GM23338 (cell line): ENCODE data around the gene NUDT4. TPM values are rescaled to one million over a fixed set of nuclear protein-coding genes. Genes with fewer than 3 reads are reported as not detected.

ENCODE experiments used
- ATAC-seq: fragments of 200-7000 bp; cut with Tn5 transposase; 3 replicates; pipeline ENCODE4 v1.9.1; 2020
- DNase-seq: peaks from one replicate; pipeline ENCODE4 v3.0.0-alpha.2; 2015; ENCODE audit warnings: low spot score
- H2AFZ ChIP-seq: fragments of 200-600 bp; sonication (generic); 2 replicates; pipeline ENCODE4 v1.8.0; 2016; ENCODE audit warnings: antibody characterized with exemption, mild to moderate bottlenecking, moderate library complexity
- H3F3A ChIP-seq: fragments of 200-600 bp; sonication (generic); replicated peaks from 2 replicates; pipeline ENCODE4 v1.8.0; 2017; ENCODE audit warnings: antibody characterized with exemption, mixed run types, low read depth
- H3K27ac ChIP-seq: fragments of 200-600 bp; sonication (generic); 2 replicates; pipeline ENCODE4 v1.6.1; 2016; ENCODE audit warnings: low read depth
- H3K27me3 ChIP-seq: fragments of 200-600 bp; sonication (generic); 2 replicates; pipeline ENCODE4 v1.8.0; 2016; ENCODE audit warnings: mild to moderate bottlenecking, mixed run types, moderate library complexity; ENCODE audit not compliant: insufficient read depth
- H3K36me3 ChIP-seq: fragments of 200-600 bp; sonication (generic); 2 replicates; pipeline ENCODE4 v1.8.0; 2016; ENCODE audit warnings: mild to moderate bottlenecking; ENCODE audit not compliant: insufficient read depth
- H3K4me1 ChIP-seq: fragments of 200-600 bp; sonication (generic); 2 replicates; pipeline ENCODE4 v1.8.0; 2016; ENCODE audit warnings: mild to moderate bottlenecking, moderate library complexity; ENCODE audit not compliant: insufficient read depth
- H3K4me2 ChIP-seq: fragments of 200-600 bp; sonication (generic); 2 replicates; pipeline ENCODE4 v1.7.1; 2017; ENCODE audit warnings: mixed run types
- H3K4me3 ChIP-seq: fragments of 200-600 bp; sonication (generic); 2 replicates; pipeline ENCODE4 v1.6.1; 2016; ENCODE audit warnings: mixed run types
- H3K79me2 ChIP-seq: fragments of 200-600 bp; sonication (generic); replicated peaks from 2 replicates; pipeline ENCODE4 v1.8.0; 2017; ENCODE audit warnings: mild to moderate bottlenecking; ENCODE audit not compliant: insufficient read depth
- H3K9me2 ChIP-seq: fragments of 200-600 bp; sonication (generic); 2 replicates; pipeline ENCODE4 v1.8.0; 2017; ENCODE audit not compliant: insufficient read depth
- H4K20me1 ChIP-seq: fragments of 200-600 bp; sonication (generic); replicated peaks from 2 replicates; pipeline ENCODE4 v1.8.0; 2017; ENCODE audit warnings: mild to moderate bottlenecking; ENCODE audit not compliant: insufficient read depth
- H3K27ac Mint-ChIP-seq: 2 replicates; pipeline ENCODE4 v1.8.0; 2020; ENCODE audit warnings: inconsistent platforms, mild to moderate bottlenecking, moderate library complexity, mixed read lengths
- H3K27me3 Mint-ChIP-seq: 3 replicates; pipeline ENCODE4 v1.8.0; 2022; ENCODE audit warnings: low read depth, mild to moderate bottlenecking, moderate library complexity, mixed read lengths, inconsistent platforms; ENCODE audit not compliant: insufficient read depth, poor library complexity
- H3K36me3 Mint-ChIP-seq: 3 replicates; pipeline ENCODE4 v1.8.0; 2021; ENCODE audit warnings: low read depth, mild to moderate bottlenecking, inconsistent platforms, moderate library complexity, mixed read lengths
- H3K4me1 Mint-ChIP-seq: 3 replicates; pipeline ENCODE4 v1.8.0; 2020; ENCODE audit warnings: mild to moderate bottlenecking, inconsistent platforms, mixed read lengths
- H3K4me3 Mint-ChIP-seq: 3 replicates; pipeline ENCODE4 v1.8.0; 2021; ENCODE audit warnings: moderate library complexity, mild to moderate bottlenecking, inconsistent platforms, mixed read lengths
- H3K9me3 Mint-ChIP-seq: 3 replicates; pipeline ENCODE4 v1.8.0; 2020; ENCODE audit warnings: moderate library complexity, mild to moderate bottlenecking, inconsistent platforms, mixed read lengths
- CREB1 ChIP-seq: fragments of 250-450 bp; sonication (Bioruptor Pico); IDR thresholded peaks from 2 replicates; pipeline ENCODE4 v1.5.0; 2020; ENCODE audit warnings: low read depth, mild to moderate bottlenecking, moderate library complexity
- EZH2 ChIP-seq: fragments of 200-600 bp; sonication (generic); IDR thresholded peaks from one replicate; pipeline ENCODE4 v1.8.0; 2017; ENCODE audit warnings: antibody characterized with exemption, mild to moderate bottlenecking, low read depth; ENCODE audit not compliant: unreplicated experiment
- EZH2phosphoT487 ChIP-seq: fragments of 200-600 bp; sonication (generic); IDR thresholded peaks from one replicate; pipeline ENCODE4 v1.8.1; 2018; ENCODE audit warnings: antibody characterized with exemption; ENCODE audit not compliant: unreplicated experiment
- NANOG ChIP-seq: IDR thresholded peaks from 2 replicates; pipeline ENCODE4 v1.6.1; 2016; ENCODE audit warnings: antibody characterized with exemption, borderline replicate concordance
- REST ChIP-seq: IDR thresholded peaks from one replicate; pipeline ENCODE4 v1.6.1; 2018; ENCODE audit warnings: antibody characterized with exemption; ENCODE audit not compliant: unreplicated experiment
- STAT1 ChIP-seq: IDR thresholded peaks from one replicate; pipeline ENCODE4 v1.6.1; 2016; ENCODE audit warnings: antibody characterized with exemption; ENCODE audit not compliant: unreplicated experiment
- ZNF331 ChIP-seq: fragments of 250-450 bp; sonication (Bioruptor Pico); IDR thresholded peaks from 2 replicates; pipeline ENCODE4 v1.5.0; 2020; ENCODE audit warnings: low read depth, mild to moderate bottlenecking, moderate library complexity
- polyA plus RNA-seq: library from polyadenylated mRNA; unstranded; fragments of >200 nt; fragmentation: Nextera tagmentation; extraction: Ambion mirVana; gene quantifications from 2 replicates; pipeline ENCODE4 v1.2.1, GENCODE V29; 2016
- total RNA-seq: library from RNA; depleted of rRNA; stranded (reverse); fragments of >200 nt; shearing (Covaris generic); gene quantifications from 2 replicates; pipeline ENCODE4 v1.2.3, GENCODE V29; 2014
- TF ChIP-seq, protein P1 (sequence below): IDR thresholded peaks from 2 replicates; pipeline ENCODE4 v1.6.1; 2016; ENCODE audit warnings: antibody characterized with exemption
- TF ChIP-seq, protein P2 (sequence below): fragments of 250-450 bp; sonication (Bioruptor Pico); IDR thresholded peaks from 2 replicates; pipeline ENCODE4 v1.5.0; 2020; ENCODE audit warnings: mild to moderate bottlenecking, moderate library complexity
- TF ChIP-seq, protein P3 (sequence below), 2 experiments: fragments of 200-600 bp in 1 of 2; sonication (generic) in 1 of 2; conservative IDR thresholded peaks; 2 replicates each; pipeline versions ENCODE4 v1.5.1 to v1.6.1; 2016 to 2017; ENCODE audit warnings: antibody characterized with exemption in 2 of 2, low read depth in 2 of 2, mild to moderate bottlenecking in 2 of 2, moderate library complexity in 1 of 2

Gene NUDT4
- total and polyA plus RNA-seq, 2 experiments from 2014 or later = 32.3 to 67.2 TPM

DNA sequence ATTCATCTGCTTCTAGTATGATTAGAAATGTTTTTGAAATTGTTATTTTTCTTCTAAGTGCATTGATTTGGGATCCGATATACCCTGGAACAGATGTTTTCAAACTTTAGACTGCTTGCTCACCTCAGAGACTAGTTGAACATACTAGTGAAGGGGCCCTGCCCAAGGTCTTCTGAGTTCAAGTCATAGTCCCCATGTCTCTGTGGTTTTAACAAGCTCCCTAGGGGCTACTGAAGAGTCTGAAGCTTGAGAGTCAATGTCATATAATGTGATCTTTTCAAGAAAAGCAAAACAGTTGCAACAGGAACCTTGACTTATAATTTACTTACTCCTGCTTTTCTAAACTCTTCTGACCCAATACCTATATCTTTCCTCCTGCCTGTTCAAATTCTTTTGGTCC lies 71.6 kb downstream of the NUDT4 start (continued):
- no peak for TF ChIP-seq EZH2
- no peak for TF ChIP-seq CREB1 (CRISPR knock-in tag)
- TF ChIP-seq ZNF331 (CRISPR knock-in tag) = no peak
- TF ChIP-seq, protein P1, sequence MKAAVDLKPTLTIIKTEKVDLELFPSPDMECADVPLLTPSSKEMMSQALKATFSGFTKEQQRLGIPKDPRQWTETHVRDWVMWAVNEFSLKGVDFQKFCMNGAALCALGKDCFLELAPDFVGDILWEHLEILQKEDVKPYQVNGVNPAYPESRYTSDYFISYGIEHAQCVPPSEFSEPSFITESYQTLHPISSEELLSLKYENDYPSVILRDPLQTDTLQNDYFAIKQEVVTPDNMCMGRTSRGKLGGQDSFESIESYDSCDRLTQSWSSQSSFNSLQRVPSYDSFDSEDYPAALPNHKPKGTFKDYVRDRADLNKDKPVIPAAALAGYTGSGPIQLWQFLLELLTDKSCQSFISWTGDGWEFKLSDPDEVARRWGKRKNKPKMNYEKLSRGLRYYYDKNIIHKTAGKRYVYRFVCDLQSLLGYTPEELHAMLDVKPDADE = no peak

GRCh38 chr12:93451423-93452158 lies 73.9 kb downstream of the NUDT4 start:
- Histone ChIP-seq H3F3A (no peaks in the 10 kb centered on the region), H3K4me2 (no peak overlapping the region), H2AFZ (no peak overlapping the region), H4K20me1 (no peaks in the 10 kb centered on the region; the same call in 1 of the 2 replicates), H3K4me3 (no peak overlapping the region), H3K27me3 (no peaks in the 10 kb centered on the region), H3K79me2 (no peaks in the 10 kb centered on the region), H3K36me3 (no peaks in the 10 kb centered on the region), H3K9me2 (no peaks in the 10 kb centered on the region), H3K4me1 (no peaks in the 10 kb centered on the region), H3K27ac (no peak overlapping the region)
- Mint-ChIP-seq H3K27me3 (peaks cover 4% of the 10 kb centered on the region), H3K36me3 (0 out of 3 replicates have a peak, but pooled peaks cover 4% of the 10 kb centered on the region), H3K27ac (no peak overlapping the region), H3K9me3 (peaks cover 9% of the 10 kb centered on the region), H3K4me3 (no peak overlapping the region), H3K4me1 (no peaks in the 10 kb centered on the region)
- DNase-seq (no peak), ATAC-seq (no peak)
- no peak for TF ChIP-seq STAT1
- TF ChIP-seq NANOG = no peak
- TF ChIP-seq, protein P2, sequence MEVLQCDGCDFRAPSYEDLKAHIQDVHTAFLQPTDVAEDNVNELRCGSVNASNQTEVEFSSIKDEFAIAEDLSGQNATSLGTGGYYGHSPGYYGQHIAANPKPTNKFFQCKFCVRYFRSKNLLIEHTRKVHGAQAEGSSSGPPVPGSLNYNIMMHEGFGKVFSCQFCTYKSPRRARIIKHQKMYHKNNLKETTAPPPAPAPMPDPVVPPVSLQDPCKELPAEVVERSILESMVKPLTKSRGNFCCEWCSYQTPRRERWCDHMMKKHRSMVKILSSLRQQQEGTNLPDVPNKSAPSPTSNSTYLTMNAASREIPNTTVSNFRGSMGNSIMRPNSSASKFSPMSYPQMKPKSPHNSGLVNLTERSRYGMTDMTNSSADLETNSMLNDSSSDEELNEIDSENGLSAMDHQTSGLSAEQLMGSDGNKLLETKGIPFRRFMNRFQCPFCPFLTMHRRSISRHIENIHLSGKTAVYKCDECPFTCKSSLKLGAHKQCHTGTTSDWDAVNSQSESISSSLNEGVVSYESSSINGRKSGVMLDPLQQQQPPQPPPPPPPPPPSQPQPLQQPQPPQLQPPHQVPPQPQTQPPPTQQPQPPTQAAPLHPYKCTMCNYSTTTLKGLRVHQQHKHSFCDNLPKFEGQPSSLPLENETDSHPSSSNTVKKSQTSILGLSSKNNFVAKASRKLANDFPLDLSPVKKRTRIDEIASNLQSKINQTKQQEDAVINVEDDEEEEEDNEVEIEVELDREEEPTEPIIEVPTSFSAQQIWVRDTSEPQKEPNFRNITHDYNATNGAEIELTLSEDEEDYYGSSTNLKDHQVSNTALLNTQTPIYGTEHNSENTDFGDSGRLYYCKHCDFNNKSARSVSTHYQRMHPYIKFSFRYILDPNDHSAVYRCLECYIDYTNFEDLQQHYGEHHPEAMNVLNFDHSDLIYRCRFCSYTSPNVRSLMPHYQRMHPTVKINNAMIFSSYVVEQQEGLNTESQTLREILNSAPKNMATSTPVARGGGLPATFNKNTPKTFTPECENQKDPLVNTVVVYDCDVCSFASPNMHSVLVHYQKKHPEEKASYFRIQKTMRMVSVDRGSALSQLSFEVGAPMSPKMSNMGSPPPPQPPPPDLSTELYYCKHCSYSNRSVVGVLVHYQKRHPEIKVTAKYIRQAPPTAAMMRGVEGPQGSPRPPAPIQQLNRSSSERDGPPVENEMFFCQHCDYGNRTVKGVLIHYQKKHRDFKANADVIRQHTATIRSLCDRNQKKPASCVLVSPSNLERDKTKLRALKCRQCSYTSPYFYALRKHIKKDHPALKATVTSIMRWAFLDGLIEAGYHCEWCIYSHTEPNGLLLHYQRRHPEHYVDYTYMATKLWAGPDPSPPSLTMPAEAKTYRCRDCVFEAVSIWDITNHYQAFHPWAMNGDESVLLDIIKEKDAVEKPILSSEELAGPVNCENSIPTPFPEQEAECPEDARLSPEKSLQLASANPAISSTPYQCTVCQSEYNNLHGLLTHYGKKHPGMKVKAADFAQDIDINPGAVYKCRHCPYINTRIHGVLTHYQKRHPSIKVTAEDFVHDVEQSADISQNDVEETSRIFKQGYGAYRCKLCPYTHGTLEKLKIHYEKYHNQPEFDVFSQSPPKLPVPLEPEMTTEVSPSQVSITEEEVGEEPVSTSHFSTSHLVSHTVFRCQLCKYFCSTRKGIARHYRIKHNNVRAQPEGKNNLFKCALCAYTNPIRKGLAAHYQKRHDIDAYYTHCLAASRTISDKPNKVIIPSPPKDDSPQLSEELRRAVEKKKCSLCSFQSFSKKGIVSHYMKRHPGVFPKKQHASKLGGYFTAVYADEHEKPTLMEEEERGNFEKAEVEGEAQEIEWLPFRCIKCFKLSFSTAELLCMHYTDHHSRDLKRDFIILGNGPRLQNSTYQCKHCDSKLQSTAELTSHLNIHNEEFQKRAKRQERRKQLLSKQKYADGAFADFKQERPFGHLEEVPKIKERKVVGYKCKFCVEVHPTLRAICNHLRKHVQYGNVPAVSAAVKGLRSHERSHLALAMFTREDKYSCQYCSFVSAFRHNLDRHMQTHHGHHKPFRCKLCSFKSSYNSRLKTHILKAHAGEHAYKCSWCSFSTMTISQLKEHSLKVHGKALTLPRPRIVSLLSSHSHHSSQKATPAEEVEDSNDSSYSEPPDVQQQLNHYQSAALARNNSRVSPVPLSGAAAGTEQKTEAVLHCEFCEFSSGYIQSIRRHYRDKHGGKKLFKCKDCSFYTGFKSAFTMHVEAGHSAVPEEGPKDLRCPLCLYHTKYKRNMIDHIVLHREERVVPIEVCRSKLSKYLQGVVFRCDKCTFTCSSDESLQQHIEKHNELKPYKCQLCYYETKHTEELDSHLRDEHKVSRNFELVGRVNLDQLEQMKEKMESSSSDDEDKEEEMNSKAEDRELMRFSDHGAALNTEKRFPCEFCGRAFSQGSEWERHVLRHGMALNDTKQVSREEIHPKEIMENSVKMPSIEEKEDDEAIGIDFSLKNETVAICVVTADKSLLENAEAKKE (CRISPR knock-in tag) = no peak
- no peak for TF ChIP-seq EZH2phosphoT487
- TF ChIP-seq ZNF331 (CRISPR knock-in tag) = no peak
- TF ChIP-seq REST = no peak
- TF ChIP-seq, protein P3, sequence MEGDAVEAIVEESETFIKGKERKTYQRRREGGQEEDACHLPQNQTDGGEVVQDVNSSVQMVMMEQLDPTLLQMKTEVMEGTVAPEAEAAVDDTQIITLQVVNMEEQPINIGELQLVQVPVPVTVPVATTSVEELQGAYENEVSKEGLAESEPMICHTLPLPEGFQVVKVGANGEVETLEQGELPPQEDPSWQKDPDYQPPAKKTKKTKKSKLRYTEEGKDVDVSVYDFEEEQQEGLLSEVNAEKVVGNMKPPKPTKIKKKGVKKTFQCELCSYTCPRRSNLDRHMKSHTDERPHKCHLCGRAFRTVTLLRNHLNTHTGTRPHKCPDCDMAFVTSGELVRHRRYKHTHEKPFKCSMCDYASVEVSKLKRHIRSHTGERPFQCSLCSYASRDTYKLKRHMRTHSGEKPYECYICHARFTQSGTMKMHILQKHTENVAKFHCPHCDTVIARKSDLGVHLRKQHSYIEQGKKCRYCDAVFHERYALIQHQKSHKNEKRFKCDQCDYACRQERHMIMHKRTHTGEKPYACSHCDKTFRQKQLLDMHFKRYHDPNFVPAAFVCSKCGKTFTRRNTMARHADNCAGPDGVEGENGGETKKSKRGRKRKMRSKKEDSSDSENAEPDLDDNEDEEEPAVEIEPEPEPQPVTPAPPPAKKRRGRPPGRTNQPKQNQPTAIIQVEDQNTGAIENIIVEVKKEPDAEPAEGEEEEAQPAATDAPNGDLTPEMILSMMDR (conservative IDR thresholded peaks at IDR 0.05; ENCODE audit: low read depth in 2 of 2) = no peak
- TF ChIP-seq, protein P1 = no peak
